ENCODE measurements around the gene GRSF1. TPM values are rescaled to one million over a fixed set of nuclear protein-coding genes. Genes with fewer than 3 reads are reported as not detected.

Gene GRSF1
- total and polyA plus RNA-seq, 10 of the 15 experiments (the other 5 are each of a cell fraction or from before 2014, with no cell fraction given) = 37.5 to 105 (median 68.4) TPM

DNA sequence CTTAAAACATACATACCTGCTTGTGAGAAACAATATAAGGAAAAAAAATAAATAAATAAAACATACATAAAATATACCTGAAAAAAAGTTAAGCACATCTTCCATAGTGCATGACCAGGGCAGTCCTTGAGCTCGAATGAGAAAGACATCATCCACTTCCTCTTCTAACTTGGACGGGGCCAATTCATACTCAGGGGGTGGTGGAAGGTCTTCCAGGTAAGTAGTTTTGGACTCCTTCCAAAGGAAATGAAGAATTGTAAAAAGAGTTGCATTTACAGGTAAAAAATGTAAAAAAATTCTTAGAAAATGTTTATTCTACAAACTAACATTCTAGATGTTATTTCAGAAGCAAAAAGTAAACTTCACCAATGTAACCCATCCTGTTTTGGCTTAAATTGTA lies 3.6 kb downstream of the GRSF1 start:
- Histone ChIP-seq H3K79me2 (ENCODE audit: control insufficient read depth, insufficient read depth, low read length) (peaks cover 51% of the 10 kb centered on the region), H3K4me1 (ENCODE audit: control insufficient read depth, insufficient read depth, low read length) (no peaks in the 10 kb centered on the region), H3K4me2 (ENCODE audit: control insufficient read depth, insufficient read depth) (peak overlapping the region; percentile 68; the same call in 1 of the 2 replicates), H3K27me3 (replicated peaks in 1 of 2; ENCODE audit: control insufficient read depth in 2 of 2, insufficient read depth in 2 of 2, low read length in 1 of 2) (no peaks in the 10 kb centered on the region), H3K27ac (ENCODE audit: control insufficient read depth, insufficient read depth) (no peak overlapping the region), H3K9me3 (replicated peaks; ENCODE audit: control insufficient read depth, insufficient read depth, low read length) (no peaks in the 10 kb centered on the region), H3K4me3 (peak overlapping the region; percentile 37), H2AFZ (ENCODE audit: control insufficient read depth, low read depth, low read length) (no peak overlapping the region), H3K9ac (ENCODE audit: control insufficient read depth, insufficient read depth, low read length) (no peak overlapping the region), H3K36me3 (ENCODE audit: control insufficient read depth in 2 of 2, insufficient read depth in 2 of 2, low read length in 1 of 2) (peaks cover 2 to 24% of the 10 kb centered on the region in 2 experiments; a peak in 2 of 4 replicates), H4K20me1 (ENCODE audit: control insufficient read depth, insufficient read depth) (no peaks in the 10 kb centered on the region)
- ChIA-PET POLR2A (no interaction called here), RAD21 (ENCODE audit: unreplicated experiment) (interaction anchor here (0.9 to 3.3 kb wide), 5 partner anchors 101 to 160 kb away, joined by 3 to 21 read pairs (median 3); no protein-coding TSS in a partner anchor), CTCF (interaction anchor here (0.9 to 1.6 kb wide), 5 partner anchors 88 to 184 kb away, joined by 3 to 4 read pairs (median 3); no protein-coding TSS in a partner anchor), SMC1A (ENCODE audit: uncharacterized antibody, unreplicated experiment) (interaction anchor here (0.6 to 4.3 kb wide), 14 partner anchors 8 to 866 kb away, joined by 3 to 24 read pairs (median 3); no protein-coding TSS in a partner anchor)
- BruUV-seq (replicated peaks) = no TSS peak
- TF ChIP-seq SPI1 (IDR thresholded peaks at IDR 0.05; ENCODE audit: borderline replicate concordance, insufficient read depth, low read depth, low read length) (peak; percentile 82; the same call in 1 of the 2 replicates), ATF7 (IDR thresholded peaks at IDR 0.05; ENCODE audit: low read depth) (peak; percentile 64), FOXM1 (IDR thresholded peaks at IDR 0.05; ENCODE audit: low read depth, low read length) (no peak)
- FAIRE-seq (no peak), DNase-seq (ENCODE audit: low read depth, low spot score) (no peak), ATAC-seq (no peak)
- 49% methylated on average over 2 of the region's 2 CpGs for WGBS (ENCODE audit: insufficient coverage, insufficient replicate concordance, low lambda C conversion rate, missing lambda C conversion rate)
- in situ Hi-C loops (cut with MboI) (no loop called here), intact Hi-C loops (cut with micrococcal nuclease; ENCODE audit: unreplicated experiment) (loop anchor here (5.0 to 10.0 kb wide), 5 partner anchors 91 to 1279 kb away; partner anchors contain the start of gene DCK)

DNA sequence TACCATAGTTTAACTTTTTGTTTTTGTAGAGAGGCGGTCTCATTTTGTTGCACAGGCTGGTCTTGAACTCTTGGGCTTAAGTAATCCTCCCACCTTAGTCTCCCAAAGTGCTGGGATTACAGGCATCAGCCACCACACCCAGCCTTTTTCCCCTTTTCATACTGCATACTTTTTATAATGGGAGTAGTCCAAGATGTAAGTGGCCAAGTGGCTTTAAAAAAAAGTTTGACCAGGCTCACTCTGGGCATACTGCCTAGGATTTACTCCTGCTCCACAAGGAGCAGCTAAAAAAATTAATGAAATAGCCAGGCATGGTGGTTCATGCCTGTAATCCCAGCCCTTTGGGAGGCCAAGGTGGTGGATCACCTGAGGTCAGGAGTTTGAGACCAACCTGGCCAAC lies 6.0 kb downstream of the GRSF1 start:
- no peaks in the 10 kb centered on the region for H3K27me3 ChIP-seq (replicated peaks in 1 of 2; ENCODE audit: control insufficient read depth in 2 of 2, insufficient read depth in 2 of 2, low read length in 1 of 2)
- H2AFZ ChIP-seq (ENCODE audit: control insufficient read depth, low read depth, low read length) = no peak overlapping the region
- in situ Hi-C loops (cut with MboI) (no loop called here), intact Hi-C loops (cut with micrococcal nuclease; ENCODE audit: unreplicated experiment) (loop anchor here (10.0 kb wide), 1 partner anchor 1281 kb away; no protein-coding TSS in a partner anchor)
- CTCF ChIA-PET = no interaction called here
- H4K20me1 ChIP-seq (ENCODE audit: control insufficient read depth, insufficient read depth) = no peaks in the 10 kb centered on the region
- H3K9me3 ChIP-seq (replicated peaks; ENCODE audit: control insufficient read depth, insufficient read depth, low read length) = no peaks in the 10 kb centered on the region
- H3K27ac ChIP-seq (ENCODE audit: control insufficient read depth, insufficient read depth) = no peak overlapping the region
- no peaks in the 10 kb centered on the region for H3K4me1 ChIP-seq (ENCODE audit: control insufficient read depth, insufficient read depth, low read length)
- RAD21 ChIA-PET (ENCODE audit: unreplicated experiment) = no interaction called here
- WGBS (ENCODE audit: insufficient coverage, insufficient replicate concordance, low lambda C conversion rate, missing lambda C conversion rate) = 100% methylated on average over 1 of the region's 1 CpG
- SMC1A ChIA-PET (ENCODE audit: uncharacterized antibody, unreplicated experiment) = interaction anchor here (1.1 kb wide), 1 partner anchor 68 kb away, joined by 3 read pairs; no protein-coding TSS in a partner anchor
- H3K4me2 ChIP-seq (ENCODE audit: control insufficient read depth, insufficient read depth) = no peak overlapping the region
- H3K36me3 ChIP-seq (ENCODE audit: control insufficient read depth in 2 of 2, insufficient read depth in 2 of 2, low read length in 1 of 2) = peaks cover 9 to 41% of the 10 kb centered on the region in 2 experiments
- no peak for DNase-seq (ENCODE audit: low read depth, low spot score)
- POLR2A ChIA-PET = no interaction called here
- BruUV-seq (replicated peaks) = no TSS peak
- no peak overlapping the region for H3K4me3 ChIP-seq
- H3K9ac ChIP-seq (ENCODE audit: control insufficient read depth, insufficient read depth, low read length) = no peak overlapping the region
- TF ChIP-seq ZZZ3 (IDR thresholded peaks at IDR 0.05; ENCODE audit: control insufficient read depth, insufficient read length, low read depth) = no peak
- TF ChIP-seq CREM (IDR thresholded peaks at IDR 0.05; ENCODE audit: low read depth) = no peak
- no peak for FAIRE-seq
- ATAC-seq = no peak
- peaks cover 42% of the 10 kb centered on the region for H3K79me2 ChIP-seq (ENCODE audit: control insufficient read depth, insufficient read depth, low read length)

Measured in GM12878 (cell line).